ENCODE measurements around the gene STAT4. TPM values are rescaled to one million over a fixed set of nuclear protein-coding genes. Genes with fewer than 3 reads are reported as not detected.
A peak's percentile ranks its signal among the peaks of the same experiment; 100 is the strongest.

The STAT4 gene
- polyA plus RNA-seq, 2 donors: 0.67 to 0.75 TPM

- Histone ChIP-seq H3K36me3 (ENCODE audit: control insufficient read depth in 2 of 2, insufficient read depth in 2 of 2, low read length in 1 of 2) (no peaks in the 10 kb centered on the region), H3K9me3 (ENCODE audit: control insufficient read depth in 2 of 2, insufficient read depth in 1 of 2, low read depth in 1 of 2, low read length in 1 of 2) (no peaks in the 10 kb centered on the region), H3K4me3 (ENCODE audit: low read depth in 1 of 2, low read length in 2 of 2) (no peak overlapping the region), H3K4me1 (ENCODE audit: control insufficient read depth in 2 of 2, insufficient read depth in 2 of 2, low read length in 1 of 2) (no peaks in the 10 kb centered on the region), H3K27ac (ENCODE audit: low read depth in 2 of 2, low read length in 1 of 2) (no peak overlapping the region), H3K27me3 (ENCODE audit: control insufficient read depth in 1 of 2, insufficient read depth in 2 of 2, low read length in 2 of 2) (no peaks in the 10 kb centered on the region)
- WGBS, 2 donors: 65 to 93% methylated on average over 2 of the region's 2 CpGs
Observed at GRCh38 chr2:191031256-191031655, 119.5 kb downstream of the STAT4 start.

GRCh38 chr2:191030521-191031154 lies 120.2 kb downstream of the STAT4 start:
- no peak overlapping the region for H3K4me3 ChIP-seq (ENCODE audit: low read depth in 1 of 2, low read length in 2 of 2)
- 34 to 37% methylated on average over 8 of the region's 8 CpGs for WGBS, 2 donors
- no peaks in the 10 kb centered on the region for H3K4me1 ChIP-seq (ENCODE audit: control insufficient read depth in 2 of 2, insufficient read depth in 2 of 2, low read length in 1 of 2)
- no peaks in the 10 kb centered on the region for H3K27me3 ChIP-seq (ENCODE audit: control insufficient read depth in 1 of 2, insufficient read depth in 2 of 2, low read length in 2 of 2)
- no peaks in the 10 kb centered on the region for H3K36me3 ChIP-seq (ENCODE audit: control insufficient read depth in 2 of 2, insufficient read depth in 2 of 2, low read length in 1 of 2)
- no peak overlapping the region for H3K27ac ChIP-seq (ENCODE audit: low read depth in 2 of 2, low read length in 1 of 2)
- H3K9me3 ChIP-seq (ENCODE audit: control insufficient read depth in 2 of 2, insufficient read depth in 1 of 2, low read depth in 1 of 2, low read length in 1 of 2): no peaks in the 10 kb centered on the region

- 73 to 80% methylated on average over 10 of the region's 10 CpGs for WGBS, 2 donors
- Histone ChIP-seq H3K4me1 (ENCODE audit: control insufficient read depth in 2 of 2, insufficient read depth in 2 of 2, low read length in 1 of 2) (no peaks in the 10 kb centered on the region), H3K27ac (ENCODE audit: low read depth in 2 of 2, low read length in 1 of 2) (no peak overlapping the region), H3K9me3 (ENCODE audit: control insufficient read depth in 2 of 2, insufficient read depth in 1 of 2, low read depth in 1 of 2, low read length in 1 of 2) (no peaks in the 10 kb centered on the region), H3K27me3 (ENCODE audit: control insufficient read depth in 1 of 2, insufficient read depth in 2 of 2, low read length in 2 of 2) (no peaks in the 10 kb centered on the region), H3K4me3 (ENCODE audit: low read depth in 1 of 2, low read length in 2 of 2) (no peak overlapping the region), H3K36me3 (ENCODE audit: control insufficient read depth in 2 of 2, insufficient read depth in 2 of 2, low read length in 1 of 2) (no peaks in the 10 kb centered on the region)
Observed at GRCh38 chr2:191029280-191029950, 121.4 kb downstream of the STAT4 start.

- H3K27me3 ChIP-seq (ENCODE audit: control insufficient read depth in 1 of 2, insufficient read depth in 2 of 2, low read length in 2 of 2): no peaks in the 10 kb centered on the region
- no peak overlapping the region for H3K4me3 ChIP-seq (ENCODE audit: low read depth in 1 of 2, low read length in 2 of 2)
- no peaks in the 10 kb centered on the region for H3K36me3 ChIP-seq (ENCODE audit: control insufficient read depth in 2 of 2, insufficient read depth in 2 of 2, low read length in 1 of 2)
- no peaks in the 10 kb centered on the region for H3K9me3 ChIP-seq (ENCODE audit: control insufficient read depth in 2 of 2, insufficient read depth in 1 of 2, low read depth in 1 of 2, low read length in 1 of 2)
- H3K4me1 ChIP-seq (ENCODE audit: control insufficient read depth in 2 of 2, insufficient read depth in 2 of 2, low read length in 1 of 2): no peaks in the 10 kb centered on the region
- no peak overlapping the region for H3K27ac ChIP-seq (ENCODE audit: low read depth in 2 of 2, low read length in 1 of 2)
- WGBS, 2 donors: 31 to 36% methylated on average over 2 of the region's 2 CpGs
Observed at GRCh38 chr2:191026377-191026776, 124.4 kb downstream of the STAT4 start.

GRCh38 chr2:191025135-191025534 lies 125.7 kb downstream of the STAT4 start:
- no peaks in the 10 kb centered on the region for H3K9me3 ChIP-seq (ENCODE audit: control insufficient read depth in 2 of 2, insufficient read depth in 1 of 2, low read depth in 1 of 2, low read length in 1 of 2)
- no peaks in the 10 kb centered on the region for H3K4me1 ChIP-seq (ENCODE audit: control insufficient read depth in 2 of 2, insufficient read depth in 2 of 2, low read length in 1 of 2)
- no peak overlapping the region for H3K27ac ChIP-seq (ENCODE audit: low read depth in 2 of 2, low read length in 1 of 2)
- no peaks in the 10 kb centered on the region for H3K27me3 ChIP-seq (ENCODE audit: control insufficient read depth in 1 of 2, insufficient read depth in 2 of 2, low read length in 2 of 2)
- WGBS, 2 donors: 50 to 71% methylated on average over 1 of the region's 1 CpG
- H3K4me3 ChIP-seq (ENCODE audit: low read depth in 1 of 2, low read length in 2 of 2): no peak overlapping the region
- no peaks in the 10 kb centered on the region for H3K36me3 ChIP-seq (ENCODE audit: control insufficient read depth in 2 of 2, insufficient read depth in 2 of 2, low read length in 1 of 2)

GRCh38 chr2:191023235-191023679 lies 127.5 kb downstream of the STAT4 start:
- no peaks in the 10 kb centered on the region for H3K36me3 ChIP-seq (ENCODE audit: control insufficient read depth in 2 of 2, insufficient read depth in 2 of 2, low read length in 1 of 2)
- H3K4me3 ChIP-seq (ENCODE audit: low read depth in 1 of 2, low read length in 2 of 2): no peak overlapping the region
- no peaks in the 10 kb centered on the region for H3K27me3 ChIP-seq (ENCODE audit: control insufficient read depth in 1 of 2, insufficient read depth in 2 of 2, low read length in 2 of 2)
- WGBS, 2 donors: 74 to 78% methylated on average over 7 of the region's 7 CpGs
- no peaks in the 10 kb centered on the region for H3K9me3 ChIP-seq (ENCODE audit: control insufficient read depth in 2 of 2, insufficient read depth in 1 of 2, low read depth in 1 of 2, low read length in 1 of 2)
- no peak overlapping the region for H3K27ac ChIP-seq (ENCODE audit: low read depth in 2 of 2, low read length in 1 of 2)
- H3K4me1 ChIP-seq (ENCODE audit: control insufficient read depth in 2 of 2, insufficient read depth in 2 of 2, low read length in 1 of 2): no peaks in the 10 kb centered on the region

- Histone ChIP-seq H3K9me3 (ENCODE audit: control insufficient read depth in 2 of 2, insufficient read depth in 1 of 2, low read depth in 1 of 2, low read length in 1 of 2) (no peaks in the 10 kb centered on the region), H3K27me3 (ENCODE audit: control insufficient read depth in 1 of 2, insufficient read depth in 2 of 2, low read length in 2 of 2) (no peaks in the 10 kb centered on the region), H3K4me3 (ENCODE audit: low read depth in 1 of 2, low read length in 2 of 2) (peak overlapping the region; percentile 70 to 84), H3K27ac (ENCODE audit: low read depth in 2 of 2, low read length in 1 of 2) (peak overlapping the region; percentile 80 to 92), H3K4me1 (ENCODE audit: control insufficient read depth in 2 of 2, insufficient read depth in 2 of 2, low read length in 1 of 2) (no peaks in the 10 kb centered on the region), H3K36me3 (ENCODE audit: control insufficient read depth in 2 of 2, insufficient read depth in 2 of 2, low read length in 1 of 2) (no peaks in the 10 kb centered on the region)
- 14 to 20% methylated on average over 14 of the region's 14 CpGs for WGBS, 2 donors
Observed at GRCh38 chr2:191020742-191021381, 129.9 kb downstream of the STAT4 start.

GRCh38 chr2:191020221-191020741 lies 130.5 kb downstream of the STAT4 start:
- Histone ChIP-seq H3K4me1 (ENCODE audit: control insufficient read depth in 2 of 2, insufficient read depth in 2 of 2, low read length in 1 of 2) (no peaks in the 10 kb centered on the region), H3K9me3 (ENCODE audit: control insufficient read depth in 2 of 2, insufficient read depth in 1 of 2, low read depth in 1 of 2, low read length in 1 of 2) (no peaks in the 10 kb centered on the region), H3K36me3 (ENCODE audit: control insufficient read depth in 2 of 2, insufficient read depth in 2 of 2, low read length in 1 of 2) (no peaks in the 10 kb centered on the region), H3K27me3 (ENCODE audit: control insufficient read depth in 1 of 2, insufficient read depth in 2 of 2, low read length in 2 of 2) (no peaks in the 10 kb centered on the region), H3K4me3 (ENCODE audit: low read depth in 1 of 2, low read length in 2 of 2) (peak overlapping the region; percentile 70 to 84), H3K27ac (ENCODE audit: low read depth in 2 of 2, low read length in 1 of 2) (peak overlapping the region; percentile 80 to 92)
- 1% methylated on average over 56 to 59 of the region's 59 CpGs for WGBS, 2 donors

- WGBS, 2 donors: 87 to 92% methylated on average over 3 of the region's 3 CpGs
- no peaks in the 10 kb centered on the region for H3K36me3 ChIP-seq (ENCODE audit: control insufficient read depth in 2 of 2, insufficient read depth in 2 of 2, low read length in 1 of 2)
- H3K4me3 ChIP-seq (ENCODE audit: low read depth in 1 of 2, low read length in 2 of 2): no peak overlapping the region
- H3K4me1 ChIP-seq (ENCODE audit: control insufficient read depth in 2 of 2, insufficient read depth in 2 of 2, low read length in 1 of 2): peaks cover 0 to 2% of the 10 kb centered on the region in 2 donors
- no peaks in the 10 kb centered on the region for H3K27me3 ChIP-seq (ENCODE audit: control insufficient read depth in 1 of 2, insufficient read depth in 2 of 2, low read length in 2 of 2)
- H3K9me3 ChIP-seq (ENCODE audit: control insufficient read depth in 2 of 2, insufficient read depth in 1 of 2, low read depth in 1 of 2, low read length in 1 of 2): no peaks in the 10 kb centered on the region
- no peak overlapping the region for H3K27ac ChIP-seq (ENCODE audit: low read depth in 2 of 2, low read length in 1 of 2)
Observed at GRCh38 chr2:191019376-191019775, 131.4 kb downstream of the STAT4 start.
